B cell (primary cell): Measurements from ENCODE around the gene MSGN1. TPM values are rescaled to one million over a fixed set of nuclear protein-coding genes. Genes with fewer than 3 reads are reported as not detected.

Experiments used
- ATAC-seq: fragments of 200-7000 bp; cut with Tn5 transposase; one replicate; pipeline ENCODE4 v1.10.0; 2021; ENCODE audit warnings: low read depth, mild to moderate bottlenecking, moderate number of reproducible peaks, moderate library complexity
- CTCF ChIA-PET: fragments of 350-600 bp; sonication (Branson Sonifier 250); formaldehyde crosslinking; loops from one replicate; lab custom pipeline; 2021; ENCODE audit warnings: antibody characterized with exemption, inconsistent platforms; lab: Charles Lee
- POLR2A ChIA-PET: fragments of 350-600 bp; sonication (Branson Sonifier 250); formaldehyde crosslinking; loops from one replicate; lab custom pipeline; 2021; ENCODE audit warnings: antibody characterized with exemption; lab: Charles Lee
- DNase-seq: peaks from one replicate; pipeline ENCODE4 v3.0.0; 2013
- H2AFZ ChIP-seq: 2 replicates; pipeline ENCODE4 v1.6.1; 2012; ENCODE audit warnings: mild to moderate bottlenecking, low read depth, low read length; ENCODE audit not compliant: insufficient read depth, poor library complexity, severe bottlenecking
- H3K27ac ChIP-seq, 2 donors: 1 replicate in 1 of 2; 2 replicates in 1 of 2; pipeline ENCODE4 v1.5.1; 2012 to 2013; ENCODE audit warnings: low read length in 2 of 2, mild to moderate bottlenecking in 2 of 2, moderate library complexity in 1 of 2
- H3K27me3 ChIP-seq, 4 experiments: fragments of 200-600 bp in 1 of 4; sonication (generic) in 1 of 4; replicated peaks in 1 of 4; 1 replicate in 2 of 4; 2 replicates in 2 of 4; pipeline versions ENCODE4 v1.6.1 to v1.7.0; 2013 to 2016; ENCODE audit warnings: low read length in 3 of 4, mild to moderate bottlenecking in 2 of 4, mixed read lengths in 1 of 4, moderate library complexity in 1 of 4; ENCODE audit not compliant: insufficient read depth in 4 of 4, control insufficient read depth in 3 of 4; ENCODE audit errors: control extremely low read depth in 1 of 4
- H3K36me3 ChIP-seq, 2 experiments: replicated peaks in 1 of 2; 1 replicate in 1 of 2; 2 replicates in 1 of 2; pipeline versions ENCODE4 v1.6.1 to v1.7.1; 2013; ENCODE audit warnings: low read length in 1 of 2; ENCODE audit not compliant: insufficient read depth in 2 of 2, control insufficient read depth in 1 of 2; ENCODE audit errors: control extremely low read depth in 1 of 2, extremely low read depth in 1 of 2
- H3K4me1 ChIP-seq, 2 donors: fragments of 200-600 bp in 1 of 2; sonication (generic) in 1 of 2; 1 replicate in 1 of 2; 2 replicates in 1 of 2; pipeline versions ENCODE4 v1.5.1 to v1.6.1; 2013 to 2017; ENCODE audit warnings: low read length in 2 of 2; ENCODE audit not compliant: control insufficient read depth in 2 of 2, insufficient read depth in 2 of 2
- H3K4me2 ChIP-seq: replicated peaks from 2 replicates; pipeline ENCODE3; 2012; ENCODE audit warnings: mild to moderate bottlenecking, low read depth, low read length; ENCODE audit not compliant: poor library complexity, severe bottlenecking
- H3K4me3 ChIP-seq, 5 experiments: fragments of 200-600 bp in 1 of 5; sonication (generic) in 1 of 5; 1 replicate in 3 of 5; 2 replicates in 2 of 5; pipeline versions ENCODE4 v1.5.1 to v1.7.0; 2011 to 2016; ENCODE audit warnings: low read length in 4 of 5, mild to moderate bottlenecking in 4 of 5, low read depth in 2 of 5, control low read depth in 1 of 5, moderate library complexity in 1 of 5; ENCODE audit not compliant: insufficient read depth in 1 of 5; ENCODE audit errors: control extremely low read depth in 1 of 5, extremely low read depth in 1 of 5
- H3K79me2 ChIP-seq: fragments of 200-600 bp; sonication (generic); one replicate; pipeline ENCODE4 v1.6.0; 2016; ENCODE audit warnings: low read length; ENCODE audit not compliant: control insufficient read depth, insufficient read depth
- H3K9ac ChIP-seq: fragments of 200-600 bp; sonication (generic); 2 replicates; pipeline ENCODE4 v1.6.1; 2017; ENCODE audit warnings: mild to moderate bottlenecking, low read length, moderate library complexity
- H3K9me3 ChIP-seq, 3 donors: one replicate each; pipeline versions ENCODE4 v1.6.1 to v1.7.1; 2013; ENCODE audit warnings: low read length in 2 of 3; ENCODE audit not compliant: control insufficient read depth in 2 of 3, insufficient read depth in 1 of 3; ENCODE audit errors: control extremely low read depth in 1 of 3
- H4K20me1 ChIP-seq: 2 replicates; pipeline ENCODE4 v1.6.0; 2012; ENCODE audit warnings: mild to moderate bottlenecking, low read length; ENCODE audit not compliant: insufficient read depth, control insufficient read depth, poor library complexity, severe bottlenecking
- H3K27ac Mint-ChIP-seq: one replicate; pipeline ENCODE4 v1.8.0; 2021; ENCODE audit warnings: mixed read lengths
- H3K27me3 Mint-ChIP-seq: one replicate; pipeline ENCODE4 v1.8.0; 2021; ENCODE audit warnings: mixed read lengths
- H3K4me1 Mint-ChIP-seq: one replicate; pipeline ENCODE4 v1.8.0; 2021; ENCODE audit warnings: mixed read lengths
- H3K4me3 Mint-ChIP-seq: one replicate; pipeline ENCODE4 v1.8.0; 2021; ENCODE audit warnings: mixed read lengths
- H3K9me3 Mint-ChIP-seq: one replicate; pipeline ENCODE4 v1.8.0; 2022; ENCODE audit warnings: mixed read lengths; ENCODE audit not compliant: insufficient read depth
- EZH2 ChIP-seq: IDR thresholded peaks from 2 replicates; pipeline ENCODE4 v1.6.1; 2012; ENCODE audit warnings: borderline replicate concordance, low read depth, mild to moderate bottlenecking, moderate library complexity, low read length; ENCODE audit not compliant: insufficient read depth, poor library complexity, severe bottlenecking
- WGBS: methylation state at CpG from one replicate; pipeline ENCODE4 v1.1.5; 2013; ENCODE audit warnings: missing lambda C conversion rate; ENCODE audit not compliant: insufficient coverage; 5-methylcytosine and 5-hydroxymethylcytosine counted together
- intact Hi-C: fragments of 100-400 bp; cut with micrococcal nuclease; formaldehyde crosslinking; loops from one replicate; pipeline ENCODE4 v1.10.0; 2022
- polyA plus RNA-seq: library from polyadenylated mRNA; depleted of rRNA; stranded (reverse); fragments of >200 nt; gene quantifications from 2 replicates; pipeline ENCODE4 v1.2.3, GENCODE V29; 2012
- total RNA-seq, 2 donors: library from RNA; stranded (reverse); fragments of 120-200 nt in 1 of 2; gene quantifications; 1 replicate in 1 of 2; 2 replicates in 1 of 2; pipeline versions ENCODE4 v1.2.3 to v1.2.4, GENCODE V29; 2013 to 2022
- TF ChIP-seq, protein P1 (sequence below): fragments of 200-600 bp; IDR thresholded peaks from one replicate; pipeline ENCODE4 v1.8.0; 2022; ENCODE audit warnings: antibody characterized with exemption, mild to moderate bottlenecking

Gene MSGN1
- total and polyA plus RNA-seq, 2 donors (not counting 1 experiment from before 2014, with no cell fraction given): not detected

- WGBS: 39% methylated on average over 4 of the region's 4 CpGs
- no peak overlapping the region for H3K4me3 Mint-ChIP-seq
- CTCF ChIA-PET: interaction anchor here (1.0 to 2.2 kb wide), 3 partner anchors 20 to 38 kb away, joined by 3 to 7 read pairs (median 3); no protein-coding TSS in a partner anchor
- no peaks in the 10 kb centered on the region for H3K27me3 Mint-ChIP-seq
- intact Hi-C loops: no loop called here
- Histone ChIP-seq H2AFZ (no peak overlapping the region), H3K27me3 (no peaks in the 10 kb centered on the region), H3K9ac (no peak overlapping the region), H3K4me3 (no peak overlapping the region), H3K9me3 (no peaks in the 10 kb centered on the region), H3K4me2 (no peak overlapping the region), H4K20me1 (no peaks in the 10 kb centered on the region), H3K36me3 (no peaks in the 10 kb centered on the region), H3K4me1 (peaks cover 2 to 13% of the 10 kb centered on the region in 2 donors), H3K79me2 (no peaks in the 10 kb centered on the region), H3K27ac (no peak overlapping the region)
- POLR2A ChIA-PET: no interaction called here
- DNase-seq (no peak), ATAC-seq (no peak)
- H3K27ac Mint-ChIP-seq: no peak overlapping the region
- peaks cover 28% of the 10 kb centered on the region for H3K4me1 Mint-ChIP-seq
- TF ChIP-seq, protein P1, sequence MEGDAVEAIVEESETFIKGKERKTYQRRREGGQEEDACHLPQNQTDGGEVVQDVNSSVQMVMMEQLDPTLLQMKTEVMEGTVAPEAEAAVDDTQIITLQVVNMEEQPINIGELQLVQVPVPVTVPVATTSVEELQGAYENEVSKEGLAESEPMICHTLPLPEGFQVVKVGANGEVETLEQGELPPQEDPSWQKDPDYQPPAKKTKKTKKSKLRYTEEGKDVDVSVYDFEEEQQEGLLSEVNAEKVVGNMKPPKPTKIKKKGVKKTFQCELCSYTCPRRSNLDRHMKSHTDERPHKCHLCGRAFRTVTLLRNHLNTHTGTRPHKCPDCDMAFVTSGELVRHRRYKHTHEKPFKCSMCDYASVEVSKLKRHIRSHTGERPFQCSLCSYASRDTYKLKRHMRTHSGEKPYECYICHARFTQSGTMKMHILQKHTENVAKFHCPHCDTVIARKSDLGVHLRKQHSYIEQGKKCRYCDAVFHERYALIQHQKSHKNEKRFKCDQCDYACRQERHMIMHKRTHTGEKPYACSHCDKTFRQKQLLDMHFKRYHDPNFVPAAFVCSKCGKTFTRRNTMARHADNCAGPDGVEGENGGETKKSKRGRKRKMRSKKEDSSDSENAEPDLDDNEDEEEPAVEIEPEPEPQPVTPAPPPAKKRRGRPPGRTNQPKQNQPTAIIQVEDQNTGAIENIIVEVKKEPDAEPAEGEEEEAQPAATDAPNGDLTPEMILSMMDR: no peak
- no peak for TF ChIP-seq EZH2
- no peaks in the 10 kb centered on the region for H3K9me3 Mint-ChIP-seq
These were observed 23.0 kb upstream of the MSGN1 start for GRCh38 chr2:17793296-17793695.

DNA sequence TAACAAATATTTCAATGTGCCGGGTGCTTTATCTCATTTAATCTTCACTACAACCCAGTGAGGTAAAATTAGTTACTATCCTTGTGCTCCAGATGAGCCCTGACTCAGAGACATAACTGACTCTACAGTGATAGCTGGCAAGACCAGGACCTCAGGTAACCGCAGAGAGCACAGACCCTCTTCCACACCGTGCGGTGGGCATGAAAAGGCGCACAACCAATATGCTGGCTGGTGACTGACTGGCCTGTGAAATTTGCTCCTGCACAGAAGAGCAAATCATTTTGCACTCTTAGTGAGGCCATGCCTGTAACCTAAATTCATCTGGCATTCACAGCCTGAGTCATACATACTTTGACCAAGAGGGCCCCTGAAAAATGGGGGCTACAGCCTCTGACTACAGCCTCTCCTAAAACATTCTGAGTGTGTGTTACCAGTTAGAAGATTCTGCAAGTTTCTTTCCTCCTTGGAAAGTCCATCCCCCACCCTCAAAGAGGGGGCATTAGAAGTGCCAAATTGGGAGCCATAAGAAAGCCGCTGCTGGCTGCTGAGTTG is 22.4 kb upstream of the MSGN1 start:
- TF ChIP-seq EZH2: no peak
- TF ChIP-seq, protein P1: no peak
- H3K4me1 ChIP-seq: peaks cover 4 to 14% of the 10 kb centered on the region in 2 donors
- H3K27ac ChIP-seq: no peak overlapping the region
- H3K4me2 ChIP-seq: no peak overlapping the region
- no peak overlapping the region for H2AFZ ChIP-seq
- no peaks in the 10 kb centered on the region for H3K27me3 Mint-ChIP-seq
- H3K9ac ChIP-seq: no peak overlapping the region
- no peak overlapping the region for H3K4me3 ChIP-seq
- H3K36me3 ChIP-seq: no peaks in the 10 kb centered on the region
- no peak overlapping the region for H3K27ac Mint-ChIP-seq
- intact Hi-C loops: no loop called here
- ChIA-PET POLR2A (no interaction called here), CTCF (interaction anchor here (1.0 to 2.2 kb wide), 3 partner anchors 19 to 37 kb away, joined by 3 to 7 read pairs (median 3); no protein-coding TSS in a partner anchor)
- H3K27me3 ChIP-seq: no peaks in the 10 kb centered on the region
- H3K4me1 Mint-ChIP-seq: peaks cover 25% of the 10 kb centered on the region
- no peaks in the 10 kb centered on the region for H3K79me2 ChIP-seq
- no peaks in the 10 kb centered on the region for H3K9me3 Mint-ChIP-seq
- DNase-seq: no peak
- H3K9me3 ChIP-seq: no peaks in the 10 kb centered on the region
- H3K4me3 Mint-ChIP-seq: no peak overlapping the region
- ATAC-seq: no peak
- 90% methylated on average over 4 of the region's 6 CpGs for WGBS
- no peaks in the 10 kb centered on the region for H4K20me1 ChIP-seq
